ENCODE results near the gene CACNB3. TPM values are rescaled to one million over a fixed set of nuclear protein-coding genes. Genes with fewer than 3 reads are reported as not detected.

CACNB3 gene
- total RNA-seq, 2 donors from 2014 or later = 40.6 to 59.9 TPM

DNA sequence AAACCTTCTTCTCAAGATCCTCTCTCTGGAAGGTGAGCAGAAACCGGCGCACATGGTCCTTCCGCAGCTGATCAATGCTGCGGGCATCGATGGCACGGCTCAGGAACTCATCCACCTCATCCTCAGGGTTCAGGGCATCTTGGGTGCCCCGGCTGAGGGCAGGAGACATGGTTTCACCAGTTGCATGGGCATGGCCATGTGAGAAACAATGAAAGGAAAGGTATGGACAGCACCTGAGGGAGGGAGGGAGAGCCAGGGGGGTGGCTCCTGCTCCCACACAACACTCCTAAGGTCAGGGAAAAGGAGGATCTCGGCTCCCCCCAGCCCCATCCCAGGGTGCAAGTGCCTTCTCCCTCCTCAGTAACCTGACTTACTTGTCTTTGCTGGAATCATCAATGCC, 43.0 kb upstream of the CACNB3 start:
- DNase-seq = no peak
- H3K9me3 ChIP-seq (ENCODE audit: control insufficient read depth, low read length) = no peaks in the 10 kb centered on the region
- Mint-ChIP-seq H3K27me3 (ENCODE audit: insufficient read depth) (no peaks in the 10 kb centered on the region), H3K9me3 (no peaks in the 10 kb centered on the region), H3K36me3 (ENCODE audit: low read depth) (peaks cover 67% of the 10 kb centered on the region), H3K27ac (no peak overlapping the region), H3K4me1 (no peaks in the 10 kb centered on the region), H3K4me3 (no peak overlapping the region)
- TF ChIP-seq, protein P1, sequence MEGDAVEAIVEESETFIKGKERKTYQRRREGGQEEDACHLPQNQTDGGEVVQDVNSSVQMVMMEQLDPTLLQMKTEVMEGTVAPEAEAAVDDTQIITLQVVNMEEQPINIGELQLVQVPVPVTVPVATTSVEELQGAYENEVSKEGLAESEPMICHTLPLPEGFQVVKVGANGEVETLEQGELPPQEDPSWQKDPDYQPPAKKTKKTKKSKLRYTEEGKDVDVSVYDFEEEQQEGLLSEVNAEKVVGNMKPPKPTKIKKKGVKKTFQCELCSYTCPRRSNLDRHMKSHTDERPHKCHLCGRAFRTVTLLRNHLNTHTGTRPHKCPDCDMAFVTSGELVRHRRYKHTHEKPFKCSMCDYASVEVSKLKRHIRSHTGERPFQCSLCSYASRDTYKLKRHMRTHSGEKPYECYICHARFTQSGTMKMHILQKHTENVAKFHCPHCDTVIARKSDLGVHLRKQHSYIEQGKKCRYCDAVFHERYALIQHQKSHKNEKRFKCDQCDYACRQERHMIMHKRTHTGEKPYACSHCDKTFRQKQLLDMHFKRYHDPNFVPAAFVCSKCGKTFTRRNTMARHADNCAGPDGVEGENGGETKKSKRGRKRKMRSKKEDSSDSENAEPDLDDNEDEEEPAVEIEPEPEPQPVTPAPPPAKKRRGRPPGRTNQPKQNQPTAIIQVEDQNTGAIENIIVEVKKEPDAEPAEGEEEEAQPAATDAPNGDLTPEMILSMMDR (conservative IDR thresholded peaks at IDR 0.05) = no peak
- H3K4me3 ChIP-seq (ENCODE audit: low read length) = no peak overlapping the region
- H3K27me3 ChIP-seq (ENCODE audit: control insufficient read depth, insufficient read depth, low read length, poor library complexity, severe bottlenecking) = no peaks in the 10 kb centered on the region
- WGBS, 2 experiments (ENCODE audit: insufficient coverage in 1 of 2, insufficient read length in 1 of 2) = 82 to 91% methylated on average over 7 to 8 of the region's 8 CpGs
- H3K36me3 ChIP-seq (ENCODE audit: control insufficient read depth, insufficient read depth, low read length) = peaks cover 57% of the 10 kb centered on the region
- H3K27ac ChIP-seq (ENCODE audit: low read depth, low read length) = no peak overlapping the region
- H3K9ac ChIP-seq (ENCODE audit: extremely low read depth, low read length, poor library complexity, severe bottlenecking) = no peak overlapping the region
- no peaks in the 10 kb centered on the region for H3K4me1 ChIP-seq (ENCODE audit: control insufficient read depth, insufficient read depth, low read length)

DNA sequence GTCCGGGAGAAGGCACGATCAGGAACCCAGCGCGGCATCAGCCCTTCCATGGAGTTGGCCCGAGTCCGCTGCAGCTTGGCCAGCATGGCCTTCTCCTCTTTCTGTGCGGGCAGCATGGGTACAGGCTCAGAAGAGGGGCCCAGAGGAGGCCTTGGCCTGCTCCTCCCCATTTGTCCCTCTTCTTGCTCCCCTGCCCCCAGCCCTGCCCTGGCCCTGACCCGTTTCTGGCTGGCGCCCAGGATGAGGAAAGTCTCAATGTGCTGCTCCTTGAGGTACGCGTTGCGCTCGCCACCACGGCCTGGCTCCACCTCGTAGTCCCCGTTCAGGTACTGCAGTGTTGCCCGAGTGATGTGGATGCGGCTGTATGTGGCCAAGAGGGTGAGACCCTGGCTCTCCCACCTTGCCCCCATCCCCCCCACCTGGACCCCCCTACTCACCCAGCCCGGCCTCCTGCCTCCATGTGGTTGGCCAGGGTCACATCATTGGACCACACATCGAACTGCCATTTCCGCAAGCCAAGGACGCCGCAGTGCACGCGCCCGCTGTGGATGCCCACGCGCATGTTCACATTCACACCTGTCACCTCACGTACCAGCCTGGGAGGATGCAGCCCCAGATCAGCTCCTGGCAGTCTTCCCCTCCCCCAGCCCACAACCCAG, 42.2 kb upstream of the CACNB3 start:
- Mint-ChIP-seq H3K36me3 (ENCODE audit: low read depth) (peaks cover 59% of the 10 kb centered on the region), H3K27ac (no peak overlapping the region), H3K4me3 (no peak overlapping the region), H3K4me1 (no peaks in the 10 kb centered on the region), H3K27me3 (ENCODE audit: insufficient read depth) (no peaks in the 10 kb centered on the region), H3K9me3 (no peaks in the 10 kb centered on the region)
- 95 to 100% methylated on average over 14 to 29 of the region's 29 CpGs for WGBS, 2 experiments (ENCODE audit: insufficient coverage in 1 of 2, insufficient read length in 1 of 2)
- H3K36me3 ChIP-seq (ENCODE audit: control insufficient read depth, insufficient read depth, low read length) = peaks cover 49% of the 10 kb centered on the region
- TF ChIP-seq, protein P1 (conservative IDR thresholded peaks at IDR 0.05) = no peak
- H3K27me3 ChIP-seq (ENCODE audit: control insufficient read depth, insufficient read depth, low read length, poor library complexity, severe bottlenecking) = no peaks in the 10 kb centered on the region
- no peak overlapping the region for H3K9ac ChIP-seq (ENCODE audit: extremely low read depth, low read length, poor library complexity, severe bottlenecking)
- no peak overlapping the region for H3K27ac ChIP-seq (ENCODE audit: low read depth, low read length)
- H3K4me1 ChIP-seq (ENCODE audit: control insufficient read depth, insufficient read depth, low read length) = no peaks in the 10 kb centered on the region
- H3K4me3 ChIP-seq (ENCODE audit: low read length) = no peak overlapping the region
- no peaks in the 10 kb centered on the region for H3K9me3 ChIP-seq (ENCODE audit: control insufficient read depth, low read length)
- DNase-seq = no peak

DNA sequence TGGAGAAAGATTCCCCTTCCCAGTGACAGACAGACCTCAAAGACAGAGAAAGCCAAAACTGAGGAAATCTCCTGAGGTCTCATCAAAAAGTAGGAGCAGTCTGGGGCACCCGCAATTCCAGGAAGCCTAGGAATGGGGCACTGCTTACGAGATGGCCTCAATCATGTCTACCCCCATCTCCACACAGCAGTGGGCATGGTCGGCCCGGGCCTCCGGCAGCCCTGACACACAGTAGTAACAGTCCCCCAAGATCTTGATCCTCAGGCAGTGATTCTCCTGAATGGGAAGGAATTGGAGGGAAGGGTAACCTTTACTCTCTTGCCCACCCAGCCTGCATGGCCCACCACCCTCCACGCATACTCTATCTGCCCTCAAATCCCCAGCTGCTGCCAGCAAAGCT, 41.3 kb upstream of the CACNB3 start:
- H3K4me1 ChIP-seq (ENCODE audit: control insufficient read depth, insufficient read depth, low read length) = no peaks in the 10 kb centered on the region
- no peak overlapping the region for H3K4me3 ChIP-seq (ENCODE audit: low read length)
- H3K36me3 Mint-ChIP-seq (ENCODE audit: low read depth) = peaks cover 50% of the 10 kb centered on the region
- H3K27ac ChIP-seq (ENCODE audit: low read depth, low read length) = no peak overlapping the region
- no peaks in the 10 kb centered on the region for H3K27me3 ChIP-seq (ENCODE audit: control insufficient read depth, insufficient read depth, low read length, poor library complexity, severe bottlenecking)
- no peaks in the 10 kb centered on the region for H3K9me3 Mint-ChIP-seq
- no peaks in the 10 kb centered on the region for H3K4me1 Mint-ChIP-seq
- TF ChIP-seq, protein P1 (conservative IDR thresholded peaks at IDR 0.05) = no peak
- no peak overlapping the region for H3K4me3 Mint-ChIP-seq
- H3K36me3 ChIP-seq (ENCODE audit: control insufficient read depth, insufficient read depth, low read length) = peaks cover 41% of the 10 kb centered on the region
- H3K27me3 Mint-ChIP-seq (ENCODE audit: insufficient read depth) = no peaks in the 10 kb centered on the region
- H3K9me3 ChIP-seq (ENCODE audit: control insufficient read depth, low read length) = no peaks in the 10 kb centered on the region
- no peak overlapping the region for H3K9ac ChIP-seq (ENCODE audit: extremely low read depth, low read length, poor library complexity, severe bottlenecking)
- DNase-seq = no peak
- WGBS, 2 experiments (ENCODE audit: insufficient coverage in 1 of 2, insufficient read length in 1 of 2) = 87 to 94% methylated on average over 3 to 6 of the region's 6 CpGs
- H3K27ac Mint-ChIP-seq = no peak overlapping the region
